Epithelial cell of alveolus of lung (primary cell): Measurements from ENCODE around the gene MIS18BP1. TPM values are rescaled to one million over a fixed set of nuclear protein-coding genes. Genes with fewer than 3 reads are reported as not detected.

Source experiments
- total RNA-seq: library from RNA; depleted of rRNA; stranded (reverse); fragments of >200 nt; gene quantifications from 2 replicates; pipeline ENCODE4 v1.2.1, GENCODE V29; 2015

Gene MIS18BP1
- total RNA-seq, result 23.1 and 26.7 TPM in 2 replicates

DNA sequence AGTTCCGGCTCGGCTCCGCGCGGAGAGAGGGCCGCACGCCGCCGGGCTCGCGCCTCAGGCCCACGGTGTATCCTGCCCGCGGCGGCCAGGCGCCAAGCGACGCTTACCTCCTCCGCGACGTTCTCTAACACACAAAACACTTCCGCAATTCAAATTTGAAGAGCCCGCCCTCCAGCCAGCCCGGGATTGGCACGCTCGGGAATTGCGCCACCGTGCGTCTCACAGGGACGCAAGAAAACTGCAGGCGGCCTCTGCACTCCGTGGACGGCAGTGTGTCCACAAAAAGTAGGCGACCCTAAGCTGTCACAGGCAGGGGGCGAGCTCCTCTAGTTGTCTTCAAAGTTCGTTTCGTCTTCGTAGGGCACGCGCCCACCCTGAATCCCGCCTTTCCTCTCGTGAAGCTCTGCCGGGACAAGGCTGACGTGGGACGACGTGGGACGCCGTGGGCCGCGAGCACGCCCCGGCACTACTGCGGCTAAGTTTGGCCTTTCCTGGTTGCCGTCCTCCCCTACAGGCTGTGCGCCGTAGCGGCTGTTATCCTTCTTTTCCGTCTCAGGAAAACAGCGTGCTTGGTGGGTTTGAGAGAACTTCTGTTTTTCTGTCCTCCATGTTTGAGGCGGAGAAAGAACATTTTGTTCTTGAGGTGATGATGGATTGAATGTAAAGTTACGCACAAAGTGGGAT lies at the start of gene MIS18BP1:
TSS of gene MIS18BP1 (minus strand) at position 133 of the 684 bp plus-strand sequence. CDS start 5,916 bp downstream, outside the sequence.

Other genes with a start within 250 kb of the MIS18BP1 start
- gene PRPF39, start 169.1 kb downstream of the MIS18BP1 start, total RNA-seq, result 9.3 and 15.3 TPM in 2 replicates
- 45.8 and 46.2 TPM in 2 replicates for gene FKBP3, start 118.7 kb downstream of the MIS18BP1 start, total RNA-seq
- gene FANCM, start 117.3 kb downstream of the MIS18BP1 start, total RNA-seq, result 3.0 and 12.3 TPM in 2 replicates